ENCODE measurements around the gene NPTX1. TPM values are rescaled to one million over a fixed set of nuclear protein-coding genes. Genes with fewer than 3 reads are reported as not detected.

Gene NPTX1
- total and polyA plus RNA-seq, 2 donors (not counting 1 experiment from before 2014, with no cell fraction given): 0.07 to 0.57 TPM

DNA sequence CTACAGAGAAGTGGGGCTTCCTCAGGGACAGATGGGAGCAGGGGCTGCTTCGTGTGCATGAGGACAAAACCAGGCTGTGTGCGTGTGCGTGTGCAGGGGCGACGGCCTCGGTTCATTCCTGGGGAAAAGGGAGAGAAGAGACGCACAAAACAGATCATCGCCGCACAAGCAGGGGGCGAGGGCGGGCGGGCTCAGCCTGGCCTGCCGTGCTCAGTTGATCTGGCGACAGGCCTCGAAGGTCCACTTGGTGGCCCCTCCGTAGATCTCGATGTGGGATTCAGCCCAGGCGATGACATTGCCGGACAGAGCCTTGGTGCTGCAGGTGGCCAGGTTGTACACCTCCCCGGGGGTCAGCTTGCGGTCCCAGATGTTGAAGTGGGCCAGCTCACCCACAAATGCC, 5.8 kb downstream of the NPTX1 start:
- Mint-ChIP-seq H3K27me3 (peaks cover 73% of the 10 kb centered on the region), H3K9me3 (ENCODE audit: insufficient read depth) (no peaks in the 10 kb centered on the region), H3K4me1 (peaks cover 20% of the 10 kb centered on the region), H3K4me3 (no peak overlapping the region), H3K27ac (no peak overlapping the region)
- H3K9me3 ChIP-seq (ENCODE audit: control extremely low read depth in 1 of 3, control insufficient read depth in 2 of 3, insufficient read depth in 1 of 3, low read length in 2 of 3): peaks cover 0 to 7% (median 0%) of the 10 kb centered on the region in 3 donors
- H3K4me2 ChIP-seq (replicated peaks; ENCODE audit: low read depth, low read length, poor library complexity, severe bottlenecking): no peak overlapping the region
- no peaks in the 10 kb centered on the region for H3K36me3 ChIP-seq (replicated peaks in 1 of 2; ENCODE audit: control extremely low read depth in 1 of 2, control insufficient read depth in 1 of 2, extremely low read depth in 1 of 2, insufficient read depth in 2 of 2, low read length in 1 of 2)
- H3K4me1 ChIP-seq (ENCODE audit: control insufficient read depth in 2 of 2, insufficient read depth in 2 of 2, low read length in 2 of 2): peaks cover 28 to 29% of the 10 kb centered on the region in 2 donors
- no peak overlapping the region for H3K4me3 ChIP-seq (ENCODE audit: control extremely low read depth in 1 of 5, extremely low read depth in 1 of 5, insufficient read depth in 1 of 5, low read depth in 2 of 5, low read length in 4 of 5)
- intact Hi-C loops (cut with micrococcal nuclease): no loop called here
- ChIA-PET CTCF (no interaction called here), POLR2A (no interaction called here)
- no peaks in the 10 kb centered on the region for H3K79me2 ChIP-seq (ENCODE audit: control insufficient read depth, insufficient read depth, low read length)
- ATAC-seq (ENCODE audit: low read depth) (no peak), DNase-seq (no peak)
- H3K27me3 ChIP-seq (replicated peaks in 1 of 4; ENCODE audit: control extremely low read depth in 1 of 4, control insufficient read depth in 3 of 4, insufficient read depth in 4 of 4, low read length in 3 of 4): peaks cover 0 to 66% (median 22%) of the 10 kb centered on the region in 4 experiments
- WGBS (ENCODE audit: insufficient coverage): 87% methylated on average over 19 of the region's 21 CpGs
- H3K27ac ChIP-seq (ENCODE audit: low read length in 2 of 2): no peak overlapping the region
- H2AFZ ChIP-seq (ENCODE audit: insufficient read depth, low read depth, low read length, poor library complexity, severe bottlenecking): no peak overlapping the region
- no peak for TF ChIP-seq CTCF (IDR thresholded peaks at IDR 0.05)
- TF ChIP-seq EZH2 (IDR thresholded peaks at IDR 0.05; ENCODE audit: borderline replicate concordance, insufficient read depth, low read depth, low read length, poor library complexity, severe bottlenecking): no peak
- H3K9ac ChIP-seq (ENCODE audit: low read length): no peak overlapping the region
- H4K20me1 ChIP-seq (ENCODE audit: control insufficient read depth, insufficient read depth, low read length, poor library complexity, severe bottlenecking): no peaks in the 10 kb centered on the region

DNA sequence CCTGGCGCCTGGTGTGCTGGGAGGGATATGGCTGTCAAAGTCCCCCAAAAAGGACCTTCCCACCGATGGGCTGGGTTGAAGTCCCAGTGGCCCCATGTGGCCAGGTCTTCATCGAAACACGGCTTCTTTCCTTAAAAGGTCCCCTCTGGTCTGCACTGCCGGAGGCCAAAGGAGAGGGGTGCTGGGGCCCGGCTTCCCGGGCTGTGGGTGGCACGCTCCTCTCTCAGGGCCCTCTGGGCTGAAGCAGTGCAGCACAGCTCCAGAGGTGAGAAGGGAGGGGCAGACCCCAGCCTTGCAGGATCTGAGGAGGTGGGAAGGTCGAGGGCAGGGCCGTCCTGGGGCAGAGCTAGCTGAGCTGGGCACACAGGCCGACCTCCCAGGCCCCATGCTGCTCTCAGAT, 6.7 kb downstream of the NPTX1 start:
- WGBS (ENCODE audit: insufficient coverage): 86% methylated on average over 10 of the region's 11 CpGs
- peaks cover 18 to 19% of the 10 kb centered on the region in 2 donors for H3K4me1 ChIP-seq (ENCODE audit: control insufficient read depth in 2 of 2, insufficient read depth in 2 of 2, low read length in 2 of 2)
- H2AFZ ChIP-seq (ENCODE audit: insufficient read depth, low read depth, low read length, poor library complexity, severe bottlenecking): no peak overlapping the region
- H3K9me3 ChIP-seq (ENCODE audit: control extremely low read depth in 1 of 3, control insufficient read depth in 2 of 3, insufficient read depth in 1 of 3, low read length in 2 of 3): peaks cover 0 to 7% (median 0%) of the 10 kb centered on the region in 3 donors
- DNase-seq (no peak), ATAC-seq (ENCODE audit: low read depth) (no peak)
- no peaks in the 10 kb centered on the region for H3K36me3 ChIP-seq (replicated peaks in 1 of 2; ENCODE audit: control extremely low read depth in 1 of 2, control insufficient read depth in 1 of 2, extremely low read depth in 1 of 2, insufficient read depth in 2 of 2, low read length in 1 of 2)
- no peaks in the 10 kb centered on the region for H3K79me2 ChIP-seq (ENCODE audit: control insufficient read depth, insufficient read depth, low read length)
- CTCF ChIA-PET: no interaction called here
- peaks cover 0 to 66% (median 17%) of the 10 kb centered on the region in 4 experiments for H3K27me3 ChIP-seq (replicated peaks in 1 of 4; ENCODE audit: control extremely low read depth in 1 of 4, control insufficient read depth in 3 of 4, insufficient read depth in 4 of 4, low read length in 3 of 4)
- peaks cover 11% of the 10 kb centered on the region for H3K4me1 Mint-ChIP-seq
- no peaks in the 10 kb centered on the region for H3K9me3 Mint-ChIP-seq (ENCODE audit: insufficient read depth)
- no peak overlapping the region for H3K4me3 ChIP-seq (ENCODE audit: control extremely low read depth in 1 of 5, extremely low read depth in 1 of 5, insufficient read depth in 1 of 5, low read depth in 2 of 5, low read length in 4 of 5)
- H3K27ac ChIP-seq (ENCODE audit: low read length in 2 of 2): no peak overlapping the region
- POLR2A ChIA-PET: no interaction called here
- H4K20me1 ChIP-seq (ENCODE audit: control insufficient read depth, insufficient read depth, low read length, poor library complexity, severe bottlenecking): no peaks in the 10 kb centered on the region
- no peak for TF ChIP-seq EZH2 (IDR thresholded peaks at IDR 0.05; ENCODE audit: borderline replicate concordance, insufficient read depth, low read depth, low read length, poor library complexity, severe bottlenecking)
- TF ChIP-seq CTCF (IDR thresholded peaks at IDR 0.05): no peak
- H3K4me2 ChIP-seq (replicated peaks; ENCODE audit: low read depth, low read length, poor library complexity, severe bottlenecking): no peak overlapping the region
- no peak overlapping the region for H3K9ac ChIP-seq (ENCODE audit: low read length)
- intact Hi-C loops (cut with micrococcal nuclease): no loop called here
- H3K27ac Mint-ChIP-seq: no peak overlapping the region
- H3K4me3 Mint-ChIP-seq: no peak overlapping the region
- H3K27me3 Mint-ChIP-seq: peaks cover 72% of the 10 kb centered on the region
